Measurements from ENCODE around the gene CHST8.
"Not testable (repeated sequence)": the region's sequence is repeated elsewhere in the genome, so short reads cannot be mapped to it uniquely, and the experiment has no call there.

CHST8 gene

GRCh38 chr19:33689868-33690267, 68.1 kb downstream of the CHST8 start:
- Histone ChIP-seq H3K9me3 (ENCODE audit: control extremely low read depth in 1 of 5, control insufficient read depth in 4 of 5, insufficient read depth in 2 of 5, low read depth in 1 of 5, low read length in 4 of 5) (peaks cover 0 to 3% (median 0%) of the 10 kb centered on the region in 5 experiments), H3K4me1 (ENCODE audit: control extremely low read depth in 1 of 4, control insufficient read depth in 4 of 4, insufficient read depth in 4 of 4, low read length in 3 of 4) (no peaks in the 10 kb centered on the region), H3K36me3 (ENCODE audit: control insufficient read depth in 4 of 4, insufficient read depth in 4 of 4, low read length in 3 of 4) (no peaks in the 10 kb centered on the region), H3K4me3 (ENCODE audit: control insufficient read depth in 1 of 7, extremely low read depth in 1 of 7, insufficient read depth in 4 of 7, low read depth in 2 of 7, low read length in 6 of 7) (no peak overlapping the region), H3K27me3 (replicated peaks in 2 of 5; ENCODE audit: control insufficient read depth in 4 of 5, insufficient read depth in 5 of 5, low read length in 4 of 5) (peaks cover 0 to 24% (median 2%) of the 10 kb centered on the region in 5 experiments), H3K27ac (ENCODE audit: insufficient read depth in 1 of 2, low read depth in 1 of 2, low read length in 2 of 2, poor library complexity in 1 of 2, severe bottlenecking in 2 of 2) (no peak overlapping the region)
- WGBS (ENCODE audit: insufficient coverage), result 93% methylated on average over 3 of the region's 5 CpGs
- no peak for DNase-seq
- ChIA-PET POLR2A (no interaction called here), CTCF (no interaction called here)

- ChIA-PET POLR2A (no interaction called here), CTCF (no interaction called here)
- Histone ChIP-seq H3K9me3 (ENCODE audit: control extremely low read depth in 1 of 5, control insufficient read depth in 4 of 5, insufficient read depth in 2 of 5, low read depth in 1 of 5, low read length in 4 of 5) (peaks cover 0 to under 1% (median 0%) of the 10 kb centered on the region in 5 experiments), H3K27me3 (replicated peaks in 2 of 5; ENCODE audit: control insufficient read depth in 4 of 5, insufficient read depth in 5 of 5, low read length in 4 of 5) (peaks cover 0 to 17% (median 2%) of the 10 kb centered on the region in 5 experiments), H3K36me3 (ENCODE audit: control insufficient read depth in 4 of 4, insufficient read depth in 4 of 4, low read length in 3 of 4) (no peaks in the 10 kb centered on the region), H3K4me3 (ENCODE audit: control insufficient read depth in 1 of 7, extremely low read depth in 1 of 7, insufficient read depth in 4 of 7, low read depth in 2 of 7, low read length in 6 of 7) (no peak overlapping the region), H3K4me1 (ENCODE audit: control extremely low read depth in 1 of 4, control insufficient read depth in 4 of 4, insufficient read depth in 4 of 4, low read length in 3 of 4) (no peaks in the 10 kb centered on the region), H3K27ac (ENCODE audit: insufficient read depth in 1 of 2, low read depth in 1 of 2, low read length in 2 of 2, poor library complexity in 1 of 2, severe bottlenecking in 2 of 2) (no peak overlapping the region)
- no peak for DNase-seq
- 92% methylated on average over 20 of the region's 20 CpGs for WGBS (ENCODE audit: insufficient coverage)
Observed at GRCh38 chr19:33690378-33691029, 68.8 kb downstream of the CHST8 start.

DNA sequence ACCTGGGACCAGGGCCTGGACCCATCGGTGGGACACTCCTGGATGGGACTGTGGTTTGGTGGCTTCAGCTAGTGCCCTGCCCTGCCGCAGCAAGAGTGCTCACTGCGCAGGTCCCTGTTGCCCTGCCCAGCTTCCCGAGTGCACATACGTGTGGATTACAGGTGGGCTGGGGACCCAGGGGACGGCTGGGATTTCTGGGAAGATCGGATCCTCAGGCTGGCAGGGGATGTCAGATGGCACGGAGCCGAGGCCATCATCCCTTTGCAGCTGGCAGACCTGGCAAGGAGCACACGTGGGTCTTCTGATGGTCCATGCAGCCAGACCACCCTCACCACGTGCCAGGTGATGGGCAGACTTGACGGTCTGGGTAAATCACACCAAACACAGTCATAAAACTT, 69.3 kb downstream of the CHST8 start:
- Histone ChIP-seq H3K27me3 (replicated peaks in 2 of 5; ENCODE audit: control insufficient read depth in 4 of 5, insufficient read depth in 5 of 5, low read length in 4 of 5) (peaks cover 0 to 12% (median under 1%) of the 10 kb centered on the region in 5 experiments), H3K36me3 (ENCODE audit: control insufficient read depth in 4 of 4, insufficient read depth in 4 of 4, low read length in 3 of 4) (no peaks in the 10 kb centered on the region), H3K9me3 (ENCODE audit: control extremely low read depth in 1 of 5, control insufficient read depth in 4 of 5, insufficient read depth in 2 of 5, low read depth in 1 of 5, low read length in 4 of 5) (no peaks in the 10 kb centered on the region), H3K27ac (ENCODE audit: insufficient read depth in 1 of 2, low read depth in 1 of 2, low read length in 2 of 2, poor library complexity in 1 of 2, severe bottlenecking in 2 of 2) (no peak overlapping the region), H3K4me1 (ENCODE audit: control extremely low read depth in 1 of 4, control insufficient read depth in 4 of 4, insufficient read depth in 4 of 4, low read length in 3 of 4) (no peaks in the 10 kb centered on the region), H3K4me3 (ENCODE audit: control insufficient read depth in 1 of 7, extremely low read depth in 1 of 7, insufficient read depth in 4 of 7, low read depth in 2 of 7, low read length in 6 of 7) (no peak overlapping the region)
- 91% methylated on average over 11 of the region's 12 CpGs for WGBS (ENCODE audit: insufficient coverage)
- DNase-seq, result no peak
- CTCF ChIA-PET, result no interaction called here
- POLR2A ChIA-PET, result no interaction called here

DNA sequence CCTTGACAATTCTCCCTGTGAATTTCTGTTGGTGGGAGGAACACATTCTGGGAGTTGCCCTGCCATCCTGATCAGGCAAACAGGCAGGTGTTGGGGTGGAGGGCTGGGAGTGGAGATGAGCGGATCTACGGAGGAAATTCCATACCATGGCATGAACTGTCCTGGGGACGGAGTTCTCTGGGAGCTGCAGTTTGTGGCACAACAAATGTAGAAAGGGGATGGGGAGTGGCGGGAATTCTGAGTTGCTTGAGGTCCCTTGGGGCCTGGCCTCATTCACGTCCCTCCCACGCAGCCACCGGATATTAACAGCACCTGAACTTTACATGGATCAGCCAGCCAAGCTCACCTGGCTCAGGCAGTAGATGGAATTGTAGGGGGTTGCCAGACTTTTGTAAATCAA, 70.0 kb downstream of the CHST8 start:
- Histone ChIP-seq H3K4me3 (ENCODE audit: control insufficient read depth in 1 of 7, extremely low read depth in 1 of 7, insufficient read depth in 4 of 7, low read depth in 2 of 7, low read length in 6 of 7) (no peak overlapping the region), H3K4me1 (ENCODE audit: control extremely low read depth in 1 of 4, control insufficient read depth in 4 of 4, insufficient read depth in 4 of 4, low read length in 3 of 4) (no peaks in the 10 kb centered on the region), H3K27ac (ENCODE audit: insufficient read depth in 1 of 2, low read depth in 1 of 2, low read length in 2 of 2, poor library complexity in 1 of 2, severe bottlenecking in 2 of 2) (no peak overlapping the region), H3K9me3 (ENCODE audit: control extremely low read depth in 1 of 5, control insufficient read depth in 4 of 5, insufficient read depth in 2 of 5, low read depth in 1 of 5, low read length in 4 of 5) (no peaks in the 10 kb centered on the region), H3K36me3 (ENCODE audit: control insufficient read depth in 4 of 4, insufficient read depth in 4 of 4, low read length in 3 of 4) (no peaks in the 10 kb centered on the region), H3K27me3 (replicated peaks in 2 of 5; ENCODE audit: control insufficient read depth in 4 of 5, insufficient read depth in 5 of 5, low read length in 4 of 5) (peaks cover 0 to 6% (median 0%) of the 10 kb centered on the region in 5 experiments)
- 81% methylated on average over 6 of the region's 7 CpGs for WGBS (ENCODE audit: insufficient coverage)
- ChIA-PET CTCF (no interaction called here), POLR2A (no interaction called here)
- DNase-seq, result no peak

GRCh38 chr19:33693678-33694077, 71.9 kb downstream of the CHST8 start:
- ChIA-PET POLR2A (no interaction called here), CTCF (no interaction called here)
- Histone ChIP-seq H3K9me3 (ENCODE audit: control extremely low read depth in 1 of 5, control insufficient read depth in 4 of 5, insufficient read depth in 2 of 5, low read depth in 1 of 5, low read length in 4 of 5) (no peaks in the 10 kb centered on the region), H3K4me1 (ENCODE audit: control extremely low read depth in 1 of 4, control insufficient read depth in 4 of 4, insufficient read depth in 4 of 4, low read length in 3 of 4) (no peaks in the 10 kb centered on the region), H3K4me3 (ENCODE audit: control insufficient read depth in 1 of 7, extremely low read depth in 1 of 7, insufficient read depth in 4 of 7, low read depth in 2 of 7, low read length in 6 of 7) (no peak overlapping the region), H3K27me3 (replicated peaks in 2 of 5; ENCODE audit: control insufficient read depth in 4 of 5, insufficient read depth in 5 of 5, low read length in 4 of 5) (peaks cover 0 to 2% (median 0%) of the 10 kb centered on the region in 5 experiments), H3K27ac (ENCODE audit: insufficient read depth in 1 of 2, low read depth in 1 of 2, low read length in 2 of 2, poor library complexity in 1 of 2, severe bottlenecking in 2 of 2) (no peak overlapping the region), H3K36me3 (ENCODE audit: control insufficient read depth in 4 of 4, insufficient read depth in 4 of 4, low read length in 3 of 4) (no peaks in the 10 kb centered on the region)
- no CpG with 5 or more reads among the region's 3 CpGs for WGBS (ENCODE audit: insufficient coverage)
- DNase-seq, result no peak

- H3K4me1 ChIP-seq (ENCODE audit: control extremely low read depth in 1 of 4, control insufficient read depth in 4 of 4, insufficient read depth in 4 of 4, low read length in 3 of 4); POLR2A ChIA-PET; H3K4me3 ChIP-seq (ENCODE audit: control insufficient read depth in 1 of 7, extremely low read depth in 1 of 7, insufficient read depth in 4 of 7, low read depth in 2 of 7, low read length in 6 of 7); H3K36me3 ChIP-seq (ENCODE audit: control insufficient read depth in 4 of 4, insufficient read depth in 4 of 4, low read length in 3 of 4); DNase-seq; CTCF ChIA-PET; H3K27me3 ChIP-seq (replicated peaks in 2 of 5; ENCODE audit: control insufficient read depth in 4 of 5, insufficient read depth in 5 of 5, low read length in 4 of 5); H3K27ac ChIP-seq (ENCODE audit: insufficient read depth in 1 of 2, low read depth in 1 of 2, low read length in 2 of 2, poor library complexity in 1 of 2, severe bottlenecking in 2 of 2); H3K9me3 ChIP-seq (ENCODE audit: control extremely low read depth in 1 of 5, control insufficient read depth in 4 of 5, insufficient read depth in 2 of 5, low read depth in 1 of 5, low read length in 4 of 5): not testable (repeated sequence)
- WGBS (ENCODE audit: insufficient coverage), result 100% methylated on average over 2 of the region's 3 CpGs
Observed at GRCh38 chr19:33695547-33695946, 73.8 kb downstream of the CHST8 start.

DNA sequence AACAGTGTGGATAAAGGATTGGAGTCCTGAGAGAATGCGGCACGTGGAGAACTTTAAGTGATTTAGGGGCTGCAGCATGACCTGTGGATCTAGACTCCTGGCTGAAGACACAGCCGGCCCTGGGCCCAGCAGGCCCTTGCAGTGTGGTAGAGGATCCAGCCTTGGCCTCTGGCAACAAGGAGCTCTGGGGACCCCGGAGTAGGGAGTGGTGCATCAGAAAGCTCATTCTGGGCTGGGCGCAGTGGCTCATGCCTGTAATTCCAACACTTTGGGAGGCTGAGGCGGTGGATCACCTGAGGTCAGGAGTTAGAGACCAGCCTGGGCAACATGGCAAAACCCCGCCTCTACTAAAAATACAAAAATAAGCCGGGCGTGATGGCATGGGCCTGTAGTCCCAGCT, 76.0 kb downstream of the CHST8 start:
- no peaks in the 10 kb centered on the region for H3K9me3 ChIP-seq (ENCODE audit: control extremely low read depth in 1 of 5, control insufficient read depth in 4 of 5, insufficient read depth in 2 of 5, low read depth in 1 of 5, low read length in 4 of 5)
- CTCF ChIA-PET, result no interaction called here
- H3K4me3 ChIP-seq (ENCODE audit: control insufficient read depth in 1 of 7, extremely low read depth in 1 of 7, insufficient read depth in 4 of 7, low read depth in 2 of 7, low read length in 6 of 7), result no peak overlapping the region
- POLR2A ChIA-PET, result no interaction called here
- no peaks in the 10 kb centered on the region for H3K4me1 ChIP-seq (ENCODE audit: control extremely low read depth in 1 of 4, control insufficient read depth in 4 of 4, insufficient read depth in 4 of 4, low read length in 3 of 4)
- peaks cover 0 to 4% (median 0%) of the 10 kb centered on the region in 5 experiments for H3K27me3 ChIP-seq (replicated peaks in 2 of 5; ENCODE audit: control insufficient read depth in 4 of 5, insufficient read depth in 5 of 5, low read length in 4 of 5)
- no peak overlapping the region for H3K27ac ChIP-seq (ENCODE audit: insufficient read depth in 1 of 2, low read depth in 1 of 2, low read length in 2 of 2, poor library complexity in 1 of 2, severe bottlenecking in 2 of 2)
- DNase-seq, result no peak
- WGBS (ENCODE audit: insufficient coverage), result 95% methylated on average over 9 of the region's 9 CpGs
- H3K36me3 ChIP-seq (ENCODE audit: control insufficient read depth in 4 of 4, insufficient read depth in 4 of 4, low read length in 3 of 4), result no peaks in the 10 kb centered on the region
